ENCODE data around the gene MYH15. TPM values are rescaled to one million over a fixed set of nuclear protein-coding genes. Genes with fewer than 3 reads are reported as not detected.

MYH15 gene
- total RNA-seq, 8 experiments from 2014 or later, result 0.49 to 9.1 (median 1.2) TPM

GRCh38 chr3:108527109-108527508, 16.7 kb upstream of the MYH15 start:
- in situ Hi-C loops (cut with MboI; ENCODE audit: low pct_unique_long_range_greater_than_20kb in 2 of 9, low sequenced_read_pairs in 9 of 9, unreplicated experiment in 9 of 9), result no loop called here
- H3K27ac ChIP-seq, result no peak overlapping the region

GRCh38 chr3:108525971-108526370, 15.6 kb upstream of the MYH15 start:
- ATAC-seq (replicated peaks in 6 of 8), result no peak
- H3K4me3 ChIP-seq, result no peak overlapping the region
- H3K4me1 ChIP-seq (replicated peaks in 1 of 2), result no peaks in the 10 kb centered on the region
- no peak overlapping the region for H3K27ac ChIP-seq
- in situ Hi-C loops (cut with MboI; ENCODE audit: low pct_unique_long_range_greater_than_20kb in 2 of 9, low sequenced_read_pairs in 9 of 9, unreplicated experiment in 9 of 9), result no loop called here
- 7 to 100% (median 89%) methylated on average over 1 to 2 of the region's 2 CpGs; no CpG with 5 or more reads in 3 of the 10 experiments for whole genome bisulfite sequencing, 10 experiments

More at GRCh38 chr3:108527109-108527508, 16.7 kb upstream of the MYH15 start:
- no peak overlapping the region for H3K4me3 ChIP-seq
- H3K4me1 ChIP-seq (replicated peaks in 1 of 2), result no peaks in the 10 kb centered on the region
- no peak for ATAC-seq (replicated peaks in 6 of 8)

GRCh38 chr3:108525256-108525655, 14.9 kb upstream of the MYH15 start:
- no peak for ATAC-seq (replicated peaks in 6 of 8)
- H3K4me1 ChIP-seq (replicated peaks in 1 of 2), result no peaks in the 10 kb centered on the region
- H3K27ac ChIP-seq, result no peak overlapping the region
- WGBS, 10 experiments, result 0 to 100% (median 72%) methylated on average over 1 to 2 of the region's 2 CpGs; no CpG with 5 or more reads in 1 of the 10 experiments
- in situ Hi-C loops (cut with MboI; ENCODE audit: low pct_unique_long_range_greater_than_20kb in 2 of 9, low sequenced_read_pairs in 9 of 9, unreplicated experiment in 9 of 9), result no loop called here
- no peak overlapping the region for H3K4me3 ChIP-seq

GRCh38 chr3:108524537-108524936, 14.1 kb upstream of the MYH15 start:
- ATAC-seq (replicated peaks in 6 of 8), result no peak
- H3K4me3 ChIP-seq, result no peak overlapping the region
- H3K4me1 ChIP-seq (replicated peaks in 1 of 2), result no peaks in the 10 kb centered on the region
- in situ Hi-C loops (cut with MboI; ENCODE audit: low pct_unique_long_range_greater_than_20kb in 2 of 9, low sequenced_read_pairs in 9 of 9, unreplicated experiment in 9 of 9), result no loop called here
- no peak overlapping the region for H3K27ac ChIP-seq
- 8 to 93% (median 64%) methylated on average over 1 to 2 of the region's 2 CpGs for WGBS, 10 experiments

GRCh38 chr3:108518895-108519294, 8.5 kb upstream of the MYH15 start:
- ATAC-seq (replicated peaks in 6 of 8), result no peak
- in situ Hi-C loops (cut with MboI; ENCODE audit: low pct_unique_long_range_greater_than_20kb in 2 of 9, low sequenced_read_pairs in 9 of 9, unreplicated experiment in 9 of 9), result no loop called here
- Histone ChIP-seq H3K4me3 (no peak overlapping the region), H3K4me1 (replicated peaks in 1 of 2) (peaks cover 5 to 9% of the 10 kb centered on the region in 2 donors), H3K27ac (no peak overlapping the region)
- WGBS, 10 experiments, result 20 to 100% (median 60%) methylated on average over 1 of the region's 1 CpG; no CpG with 5 or more reads in 1 of the 10 experiments

GRCh38 chr3:108516881-108517280, 6.5 kb upstream of the MYH15 start:
- WGBS, 10 experiments, result 22 to 80% (median 70%) methylated on average over 1 to 2 of the region's 2 CpGs; no CpG with 5 or more reads in 1 of the 10 experiments
- in situ Hi-C loops (cut with MboI; ENCODE audit: low pct_unique_long_range_greater_than_20kb in 2 of 9, low sequenced_read_pairs in 9 of 9, unreplicated experiment in 9 of 9), result no loop called here
- H3K27ac ChIP-seq, result no peak overlapping the region
- no peak for ATAC-seq (replicated peaks in 6 of 8)
- no peak overlapping the region for H3K4me3 ChIP-seq
- peaks cover 5 to 9% of the 10 kb centered on the region in 2 donors for H3K4me1 ChIP-seq (replicated peaks in 1 of 2)

GRCh38 chr3:108513961-108514360, 3.6 kb upstream of the MYH15 start:
- peak in 2 of 8 experiments; percentile 23 to 65 for ATAC-seq (replicated peaks in 6 of 8)
- H3K4me1 ChIP-seq (replicated peaks in 1 of 2), result peaks cover 5 to 14% of the 10 kb centered on the region in 2 donors
- in situ Hi-C loops (cut with MboI; ENCODE audit: low pct_unique_long_range_greater_than_20kb in 2 of 9, low sequenced_read_pairs in 9 of 9, unreplicated experiment in 9 of 9), result no loop called here
- WGBS, 10 experiments, result 17 to 100% (median 76%) methylated on average over 1 to 3 of the region's 3 CpGs
- no peak overlapping the region for H3K27ac ChIP-seq
- H3K4me3 ChIP-seq, result no peak overlapping the region

GRCh38 chr3:108512671-108513070, 2.3 kb upstream of the MYH15 start:
- Histone ChIP-seq H3K4me3 (no peak overlapping the region), H3K27ac (no peak overlapping the region), H3K4me1 (replicated peaks in 1 of 2) (peaks cover 5 to 14% of the 10 kb centered on the region in 2 donors)
- ATAC-seq (replicated peaks in 6 of 8), result no peak
- WGBS, 10 experiments, result 17 to 100% (median 86%) methylated on average over 1 to 2 of the region's 2 CpGs; no CpG with 5 or more reads in 2 of the 10 experiments
- in situ Hi-C loops (cut with MboI; ENCODE audit: low pct_unique_long_range_greater_than_20kb in 2 of 9, low sequenced_read_pairs in 9 of 9, unreplicated experiment in 9 of 9), result no loop called here

- in situ Hi-C loops (cut with MboI; ENCODE audit: low pct_unique_long_range_greater_than_20kb in 2 of 9, low sequenced_read_pairs in 9 of 9, unreplicated experiment in 9 of 9), result no loop called here
- H3K4me3 ChIP-seq, result no peak overlapping the region
- ATAC-seq (replicated peaks in 6 of 8), result no peak
- peaks cover 2 to 10% of the 10 kb centered on the region in 2 donors for H3K4me1 ChIP-seq (replicated peaks in 1 of 2)
- H3K27ac ChIP-seq, result no peak overlapping the region
Observed at GRCh38 chr3:108511490-108511889, 1.1 kb upstream of the MYH15 start.

- in situ Hi-C loops (cut with MboI; ENCODE audit: low pct_unique_long_range_greater_than_20kb in 2 of 9, low sequenced_read_pairs in 9 of 9, unreplicated experiment in 9 of 9), result no loop called here
- no peak overlapping the region for H3K4me3 ChIP-seq
- H3K4me1 ChIP-seq (replicated peaks in 1 of 2), result peaks cover 0 to 7% of the 10 kb centered on the region in 2 donors
- ATAC-seq (replicated peaks in 6 of 8), result no peak
- no peak overlapping the region for H3K27ac ChIP-seq
- 71 to 100% (median 96%) methylated on average over 2 to 4 of the region's 4 CpGs; no CpG with 5 or more reads in 3 of the 10 experiments for WGBS, 10 experiments
Observed at GRCh38 chr3:108511055-108511454, 659 bp upstream of the MYH15 start.

- ATAC-seq (replicated peaks in 6 of 8), result no peak
- H3K4me3 ChIP-seq, result no peak overlapping the region
- peaks cover 0 to 5% of the 10 kb centered on the region in 2 donors for H3K4me1 ChIP-seq (replicated peaks in 1 of 2)
- H3K27ac ChIP-seq, result no peak overlapping the region
- 33 to 90% (median 60%) methylated on average over 1 to 2 of the region's 2 CpGs; no CpG with 5 or more reads in 3 of the 10 experiments for WGBS, 10 experiments
- in situ Hi-C loops (cut with MboI; ENCODE audit: low pct_unique_long_range_greater_than_20kb in 2 of 9, low sequenced_read_pairs in 9 of 9, unreplicated experiment in 9 of 9), result no loop called here
Observed at GRCh38 chr3:108509871-108510270, 525 bp downstream of the MYH15 start.

GRCh38 chr3:108509263-108509662, 1.1 kb downstream of the MYH15 start:
- no peak overlapping the region for H3K27ac ChIP-seq
- H3K4me3 ChIP-seq, result no peak overlapping the region
- peaks cover 0 to 5% of the 10 kb centered on the region in 2 donors for H3K4me1 ChIP-seq (replicated peaks in 1 of 2)
- ATAC-seq (replicated peaks in 6 of 8), result no peak
- in situ Hi-C loops (cut with MboI; ENCODE audit: low pct_unique_long_range_greater_than_20kb in 2 of 9, low sequenced_read_pairs in 9 of 9, unreplicated experiment in 9 of 9), result no loop called here
- 30 to 100% (median 83%) methylated on average over 1 to 3 of the region's 3 CpGs for WGBS, 10 experiments

GRCh38 chr3:108507902-108508301, 2.5 kb downstream of the MYH15 start:
- ATAC-seq (replicated peaks in 6 of 8), result peak in 6 of 8 experiments; percentile 27 to 81 (median 40)
- H3K4me1 ChIP-seq (replicated peaks in 1 of 2), result peaks cover 0 to 5% of the 10 kb centered on the region in 2 donors
- no peak overlapping the region for H3K4me3 ChIP-seq
- in situ Hi-C loops (cut with MboI; ENCODE audit: low pct_unique_long_range_greater_than_20kb in 2 of 9, low sequenced_read_pairs in 9 of 9, unreplicated experiment in 9 of 9), result no loop called here
- H3K27ac ChIP-seq, result no peak overlapping the region

GRCh38 chr3:108505811-108506210, 4.6 kb downstream of the MYH15 start:
- no peak for ATAC-seq (replicated peaks in 6 of 8)
- no peak overlapping the region for H3K4me3 ChIP-seq
- peaks cover 0 to 5% of the 10 kb centered on the region in 2 donors for H3K4me1 ChIP-seq (replicated peaks in 1 of 2)
- H3K27ac ChIP-seq, result no peak overlapping the region
- in situ Hi-C loops (cut with MboI; ENCODE audit: low pct_unique_long_range_greater_than_20kb in 2 of 9, low sequenced_read_pairs in 9 of 9, unreplicated experiment in 9 of 9), result no loop called here
- 80 to 100% (median 80%) methylated on average over 1 of the region's 1 CpG; no CpG with 5 or more reads in 7 of the 10 experiments for WGBS, 10 experiments
